Esophagus muscularis mucosa (tissue), 3 donors: ENCODE results near the gene WWTR1.

Experiments used
- EP300 ChIP-seq: sonication (generic); formaldehyde crosslinking; IDR thresholded peaks from one replicate; pipeline ENCODE4 v1.6.1; 2017; ENCODE audit warnings: antibody characterized with exemption
- TF ChIP-seq, protein P1 (sequence below), 3 experiments: fragments of 200-600 bp in 2 of 3; fragments of 450-650 bp in 1 of 3; sonication (generic) in 2 of 3; IDR thresholded peaks; one replicate each; pipeline ENCODE4 v1.5.1; 2017 to 2019; ENCODE audit warnings: antibody characterized with exemption in 3 of 3, mild to moderate bottlenecking in 2 of 3, moderate library complexity in 1 of 3

DNA sequence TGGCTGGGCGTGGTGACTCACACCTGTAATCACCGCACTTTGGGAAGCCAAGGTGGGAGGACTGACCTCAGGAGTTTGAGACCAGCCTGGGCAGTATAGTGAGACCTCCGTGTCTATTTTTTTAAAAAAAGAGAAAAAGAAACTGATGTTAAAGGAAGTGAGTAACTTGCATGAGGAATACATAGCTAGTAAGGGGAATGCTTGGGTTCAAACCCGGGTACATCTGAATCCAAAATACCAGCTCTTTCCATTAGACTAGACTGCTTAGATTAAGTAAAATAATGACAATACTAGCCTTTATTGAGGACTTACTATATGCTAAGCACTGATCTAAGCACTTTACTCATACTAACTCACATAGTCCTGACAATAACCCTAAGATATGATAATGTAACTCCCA lies 160.9 kb downstream of the WWTR1 start:
- TF ChIP-seq EP300: no peak
- TF ChIP-seq, protein P1, sequence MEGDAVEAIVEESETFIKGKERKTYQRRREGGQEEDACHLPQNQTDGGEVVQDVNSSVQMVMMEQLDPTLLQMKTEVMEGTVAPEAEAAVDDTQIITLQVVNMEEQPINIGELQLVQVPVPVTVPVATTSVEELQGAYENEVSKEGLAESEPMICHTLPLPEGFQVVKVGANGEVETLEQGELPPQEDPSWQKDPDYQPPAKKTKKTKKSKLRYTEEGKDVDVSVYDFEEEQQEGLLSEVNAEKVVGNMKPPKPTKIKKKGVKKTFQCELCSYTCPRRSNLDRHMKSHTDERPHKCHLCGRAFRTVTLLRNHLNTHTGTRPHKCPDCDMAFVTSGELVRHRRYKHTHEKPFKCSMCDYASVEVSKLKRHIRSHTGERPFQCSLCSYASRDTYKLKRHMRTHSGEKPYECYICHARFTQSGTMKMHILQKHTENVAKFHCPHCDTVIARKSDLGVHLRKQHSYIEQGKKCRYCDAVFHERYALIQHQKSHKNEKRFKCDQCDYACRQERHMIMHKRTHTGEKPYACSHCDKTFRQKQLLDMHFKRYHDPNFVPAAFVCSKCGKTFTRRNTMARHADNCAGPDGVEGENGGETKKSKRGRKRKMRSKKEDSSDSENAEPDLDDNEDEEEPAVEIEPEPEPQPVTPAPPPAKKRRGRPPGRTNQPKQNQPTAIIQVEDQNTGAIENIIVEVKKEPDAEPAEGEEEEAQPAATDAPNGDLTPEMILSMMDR (IDR thresholded peaks at IDR 0.05): no peak
